22Rv1 (cell line): Measurements from ENCODE around the gene PLCD3.

ENCODE experiments used
- ZFX ChIP-seq: fragments of 450-650 bp; IDR thresholded peaks from 2 replicates; pipeline ENCODE4 v1.6.1; 2017; ENCODE audit warnings: antibody characterized with exemption, borderline replicate concordance
- TF ChIP-seq, protein P1 (sequence below): fragments of 450-650 bp; IDR thresholded peaks from 2 replicates; pipeline ENCODE4 v1.5.1; 2017; ENCODE audit warnings: mild to moderate bottlenecking

DNA sequence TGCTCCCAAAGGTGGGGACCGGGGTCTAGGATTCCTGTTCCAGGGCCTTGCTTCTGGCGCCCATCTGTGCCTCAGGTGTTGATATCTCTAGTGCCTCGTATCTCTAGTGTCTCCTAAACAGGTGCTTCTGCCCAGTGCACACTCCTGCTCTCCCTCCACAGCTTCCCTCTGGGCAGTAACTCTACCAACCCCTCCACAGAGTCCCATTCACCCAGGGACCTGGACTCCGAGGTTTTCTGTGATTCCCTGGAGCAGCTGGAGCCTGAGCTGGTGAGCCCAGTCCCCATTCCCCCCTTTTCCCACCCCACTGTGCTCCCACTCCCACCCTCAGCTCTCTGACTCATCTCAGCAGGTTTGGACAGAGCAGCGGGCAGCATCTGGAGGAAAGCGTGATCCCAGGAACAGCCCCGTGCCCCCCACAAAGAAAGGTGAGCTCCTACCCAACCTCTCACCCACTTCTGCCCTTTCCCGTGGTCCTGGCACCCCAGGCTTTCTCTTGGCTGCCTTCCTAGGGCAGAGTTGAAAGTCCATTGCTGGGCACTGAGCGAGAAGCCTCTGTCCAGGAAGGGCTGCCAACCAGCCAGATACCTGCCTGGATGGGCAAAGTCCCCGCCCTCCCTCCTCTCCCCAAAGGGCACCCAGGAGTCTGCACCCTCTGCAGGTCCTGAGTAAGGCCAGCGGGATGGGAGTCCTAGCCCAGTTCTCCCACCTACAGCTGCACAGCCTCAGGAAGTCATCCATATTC is 5.4 kb upstream of the PLCD3 start:
- no peak for TF ChIP-seq ZFX
- TF ChIP-seq, protein P1, sequence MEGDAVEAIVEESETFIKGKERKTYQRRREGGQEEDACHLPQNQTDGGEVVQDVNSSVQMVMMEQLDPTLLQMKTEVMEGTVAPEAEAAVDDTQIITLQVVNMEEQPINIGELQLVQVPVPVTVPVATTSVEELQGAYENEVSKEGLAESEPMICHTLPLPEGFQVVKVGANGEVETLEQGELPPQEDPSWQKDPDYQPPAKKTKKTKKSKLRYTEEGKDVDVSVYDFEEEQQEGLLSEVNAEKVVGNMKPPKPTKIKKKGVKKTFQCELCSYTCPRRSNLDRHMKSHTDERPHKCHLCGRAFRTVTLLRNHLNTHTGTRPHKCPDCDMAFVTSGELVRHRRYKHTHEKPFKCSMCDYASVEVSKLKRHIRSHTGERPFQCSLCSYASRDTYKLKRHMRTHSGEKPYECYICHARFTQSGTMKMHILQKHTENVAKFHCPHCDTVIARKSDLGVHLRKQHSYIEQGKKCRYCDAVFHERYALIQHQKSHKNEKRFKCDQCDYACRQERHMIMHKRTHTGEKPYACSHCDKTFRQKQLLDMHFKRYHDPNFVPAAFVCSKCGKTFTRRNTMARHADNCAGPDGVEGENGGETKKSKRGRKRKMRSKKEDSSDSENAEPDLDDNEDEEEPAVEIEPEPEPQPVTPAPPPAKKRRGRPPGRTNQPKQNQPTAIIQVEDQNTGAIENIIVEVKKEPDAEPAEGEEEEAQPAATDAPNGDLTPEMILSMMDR, result no peak
